ENCODE results near the gene ABCB1.

GRCh38 chr7:87615197-87615596 is 14.5 kb upstream of the ABCB1 start:
- TF ChIP-seq CTCF (IDR thresholded peaks at IDR 0.05) = no peak
- no peak for TF ChIP-seq POLR2A (IDR thresholded peaks at IDR 0.05)

All from body of pancreas (tissue), 4 donors.